H54 (cell line): Measurements from ENCODE around the gene E2F4.

ENCODE experiments used
- DNase-seq: peaks from one replicate; pipeline ENCODE4 v3.0.0; 2011; ENCODE audit warnings: low spot score, mixed read lengths; ENCODE audit not compliant: insufficient read length
- FAIRE-seq: peaks from 3 replicates; lab custom pipeline; 2011; peaks lifted over from hg19 to GRCh38; lab: Jason Lieb, UNC
- POLR2A ChIP-seq: IDR thresholded peaks from 2 replicates; pipeline ENCODE4 v1.6.1; 2011; ENCODE audit warnings: low read depth, mild to moderate bottlenecking, low read length

E2F4 gene

GRCh38 chr16:67199011-67199807 is 7.3 kb downstream of the E2F4 start, which contains the start of gene ELMO3:
Gene ELMO3 (plus strand): TSS chr16:67199131. CDS start chr16:67199327, 196 bp downstream.
- no peak for TF ChIP-seq POLR2A
- FAIRE-seq: no peak
- no peak for DNase-seq

- no peak for TF ChIP-seq POLR2A
- FAIRE-seq (no peak), DNase-seq (no peak)
Observed at GRCh38 chr16:67199808-67200198, 7.8 kb downstream of the E2F4 start.

GRCh38 chr16:67200491-67200890 is 8.5 kb downstream of the E2F4 start:
- FAIRE-seq: no peak
- DNase-seq: no peak
- TF ChIP-seq POLR2A: no peak

- TF ChIP-seq POLR2A: no peak
- FAIRE-seq (no peak), DNase-seq (no peak)
Observed at GRCh38 chr16:67201411-67202345, 9.7 kb downstream of the E2F4 start.

- no peak for TF ChIP-seq POLR2A
- FAIRE-seq: no peak
- no peak for DNase-seq
Observed at GRCh38 chr16:67202426-67202825, 10.5 kb downstream of the E2F4 start.

- no peak for DNase-seq
- TF ChIP-seq POLR2A: no peak
- FAIRE-seq: no peak
Observed at GRCh38 chr16:67202956-67203493, 11.1 kb downstream of the E2F4 start.

- DNase-seq: no peak
- FAIRE-seq: no peak
- no peak for TF ChIP-seq POLR2A
Observed at GRCh38 chr16:67204076-67204475, 12.1 kb downstream of the E2F4 start.

- no peak for TF ChIP-seq POLR2A
- DNase-seq: no peak
- FAIRE-seq: no peak
Observed at GRCh38 chr16:67206129-67206837, 14.3 kb downstream of the E2F4 start.

- no peak for FAIRE-seq
- DNase-seq: peak; percentile 80
- TF ChIP-seq POLR2A: no peak
Observed at GRCh38 chr16:67206838-67207248, 14.9 kb downstream of the E2F4 start.

- DNase-seq: peak; percentile 89
- FAIRE-seq: no peak
- no peak for TF ChIP-seq POLR2A
Observed at GRCh38 chr16:67207249-67208091, 15.5 kb downstream of the E2F4 start.

- DNase-seq (no peak), FAIRE-seq (no peak)
Observed at GRCh38 chr16:67208154-67208896, 16.4 kb downstream of the E2F4 start.

GRCh38 chr16:67209565-67209964 is 17.6 kb downstream of the E2F4 start:
- FAIRE-seq: no peak
- DNase-seq: no peak
- TF ChIP-seq POLR2A: no peak

More at GRCh38 chr16:67208154-67208896, 16.4 kb downstream of the E2F4 start:
- TF ChIP-seq POLR2A: no peak
